SKM-1 (cell line): ENCODE measurements around the gene WDR83.
"Not testable (repeated sequence)": the region's sequence is repeated elsewhere in the genome, so short reads cannot be mapped to it uniquely, and the experiment has no call there.

Experiments used
- DNase-seq: peaks from one replicate; lab custom pipeline; 2025; ENCODE audit not compliant: unreplicated experiment; lab: John Stamatoyannopoulos, UW

Gene WDR83

GRCh38 chr19:12711187-12711586, 44.6 kb downstream of the WDR83 start:
- DNase-seq, result no peak

GRCh38 chr19:12712077-12712476, 45.5 kb downstream of the WDR83 start:
- DNase-seq, result not testable (repeated sequence)

- DNase-seq, result not testable (repeated sequence)
Measured at GRCh38 chr19:12713304-12713703, 46.7 kb downstream of the WDR83 start.

GRCh38 chr19:12715102-12715501, 48.5 kb downstream of the WDR83 start:
- no peak for DNase-seq

- no peak for DNase-seq
Measured at GRCh38 chr19:12715929-12716328, 49.3 kb downstream of the WDR83 start.

GRCh38 chr19:12720296-12720695, 53.7 kb downstream of the WDR83 start:
- no peak for DNase-seq

- no peak for DNase-seq
Measured at GRCh38 chr19:12720851-12721655, 54.4 kb downstream of the WDR83 start.

- DNase-seq, result no peak
Measured at GRCh38 chr19:12721656-12722565, 55.3 kb downstream of the WDR83 start.

GRCh38 chr19:12722566-12723380, 56.2 kb downstream of the WDR83 start:
- DNase-seq, result peak; percentile 96

- no peak for DNase-seq
Measured at GRCh38 chr19:12723381-12723640, 56.7 kb downstream of the WDR83 start.

GRCh38 chr19:12723641-12724426, 57.2 kb downstream of the WDR83 start, which contains the start of gene TNPO2:
TNPO2 (minus strand) TSS chr19:12723932; CDS start chr19:12720977, 2,955 bp downstream.
- DNase-seq, result peak; percentile 73
